Ectodermal cell (in vitro differentiated cells): ENCODE results near the gene SFXN3.
A peak's percentile ranks its signal among the peaks of the same experiment; 100 is the strongest.

Experiments used
- H3K27ac ChIP-seq: 2 replicates; pipeline ENCODE4 v1.7.0; 2013; ENCODE audit warnings: mild to moderate bottlenecking, low read depth, low read length; ENCODE audit not compliant: insufficient read depth, poor library complexity, severe bottlenecking
- H3K27me3 ChIP-seq: 2 replicates; pipeline ENCODE4 v1.7.0; 2013; ENCODE audit warnings: mild to moderate bottlenecking, low read length; ENCODE audit not compliant: insufficient read depth, control insufficient read depth, poor library complexity, severe bottlenecking
- H3K36me3 ChIP-seq: one replicate; pipeline ENCODE4 v1.7.0; 2013; ENCODE audit warnings: low read length; ENCODE audit not compliant: control insufficient read depth, insufficient read depth
- H3K4me1 ChIP-seq: one replicate; pipeline ENCODE4 v1.7.0; 2013; ENCODE audit warnings: low read length; ENCODE audit not compliant: control insufficient read depth, insufficient read depth
- H3K4me3 ChIP-seq: 2 replicates; pipeline ENCODE4 v1.7.0; 2013; ENCODE audit warnings: low read depth, low read length, control low read depth; ENCODE audit not compliant: insufficient read depth
- H3K9me3 ChIP-seq: 2 replicates; pipeline ENCODE4 v1.7.0; 2013; ENCODE audit warnings: mild to moderate bottlenecking, low read length, moderate library complexity; ENCODE audit not compliant: control insufficient read depth
- WGBS, 2 experiments: methylation state at CpG; one replicate each; pipeline ENCODE4 v1.1.7; 2013; ENCODE audit warnings: missing lambda C conversion rate in 2 of 2; 5-methylcytosine and 5-hydroxymethylcytosine counted together

SFXN3 gene

GRCh38 chr10:101016814-101017213, 14.2 kb upstream of the SFXN3 start:
- H3K27me3 ChIP-seq: peaks cover 59% of the 10 kb centered on the region

GRCh38 chr10:101018118-101018599, 12.9 kb upstream of the SFXN3 start:
- Histone ChIP-seq H3K27ac (no peak overlapping the region), H3K4me1 (peaks cover 14% of the 10 kb centered on the region), H3K4me3 (no peak overlapping the region), H3K36me3 (no peaks in the 10 kb centered on the region), H3K9me3 (no peaks in the 10 kb centered on the region), H3K27me3 (peaks cover 59% of the 10 kb centered on the region)
- 12 to 14% methylated on average over 20 of the region's 20 CpGs for WGBS, 2 experiments

More at GRCh38 chr10:101016814-101017213, 14.2 kb upstream of the SFXN3 start:
- Histone ChIP-seq H3K9me3 (no peaks in the 10 kb centered on the region), H3K4me3 (no peak overlapping the region), H3K27ac (no peak overlapping the region), H3K4me1 (peaks cover 14% of the 10 kb centered on the region), H3K36me3 (no peaks in the 10 kb centered on the region)
- 56 to 65% methylated on average over 5 of the region's 5 CpGs for WGBS, 2 experiments

GRCh38 chr10:101018600-101019439, 12.2 kb upstream of the SFXN3 start:
- WGBS, 2 experiments: 8 to 9% methylated on average over 45 of the region's 45 CpGs
- Histone ChIP-seq H3K36me3 (no peaks in the 10 kb centered on the region), H3K4me3 (peak overlapping the region; percentile 9), H3K27me3 (peaks cover 59% of the 10 kb centered on the region), H3K9me3 (no peaks in the 10 kb centered on the region), H3K4me1 (peaks cover 14% of the 10 kb centered on the region), H3K27ac (no peak overlapping the region)

- H3K4me1 ChIP-seq: peaks cover 14% of the 10 kb centered on the region
- no peaks in the 10 kb centered on the region for H3K9me3 ChIP-seq
- no peaks in the 10 kb centered on the region for H3K36me3 ChIP-seq
- no peak overlapping the region for H3K4me3 ChIP-seq
- H3K27me3 ChIP-seq: peaks cover 59% of the 10 kb centered on the region
- 45 to 47% methylated on average over 2 of the region's 2 CpGs for WGBS, 2 experiments
- H3K27ac ChIP-seq: no peak overlapping the region
Measured at GRCh38 chr10:101019440-101019703, 11.7 kb upstream of the SFXN3 start.

- Histone ChIP-seq H3K9me3 (no peaks in the 10 kb centered on the region), H3K4me3 (no peak overlapping the region), H3K27me3 (peaks cover 49% of the 10 kb centered on the region), H3K4me1 (peaks cover 14% of the 10 kb centered on the region), H3K27ac (no peak overlapping the region), H3K36me3 (no peaks in the 10 kb centered on the region)
- WGBS, 2 experiments: 81 to 84% methylated on average over 10 of the region's 10 CpGs
Measured at GRCh38 chr10:101020427-101021075, 10.5 kb upstream of the SFXN3 start.

- Histone ChIP-seq H3K27me3 (peaks cover 44% of the 10 kb centered on the region), H3K4me3 (no peak overlapping the region), H3K4me1 (peaks cover 12% of the 10 kb centered on the region), H3K36me3 (no peaks in the 10 kb centered on the region), H3K9me3 (no peaks in the 10 kb centered on the region), H3K27ac (no peak overlapping the region)
- 89 to 94% methylated on average over 4 of the region's 4 CpGs for WGBS, 2 experiments
Measured at GRCh38 chr10:101021239-101021638, 9.8 kb upstream of the SFXN3 start.

- no peaks in the 10 kb centered on the region for H3K36me3 ChIP-seq
- 89 to 90% methylated on average over 11 of the region's 11 CpGs for WGBS, 2 experiments
- H3K27ac ChIP-seq: no peak overlapping the region
- no peaks in the 10 kb centered on the region for H3K9me3 ChIP-seq
- H3K4me1 ChIP-seq: peaks cover 9% of the 10 kb centered on the region
- H3K27me3 ChIP-seq: peaks cover 39% of the 10 kb centered on the region
- H3K4me3 ChIP-seq: no peak overlapping the region
Measured at GRCh38 chr10:101021692-101022251, 9.3 kb upstream of the SFXN3 start.

- Histone ChIP-seq H3K27ac (no peak overlapping the region), H3K9me3 (no peaks in the 10 kb centered on the region), H3K36me3 (no peaks in the 10 kb centered on the region), H3K4me1 (peaks cover 9% of the 10 kb centered on the region), H3K27me3 (peaks cover 25% of the 10 kb centered on the region), H3K4me3 (no peak overlapping the region)
- WGBS, 2 experiments: 94 to 96% methylated on average over 14 of the region's 15 CpGs
Measured at GRCh38 chr10:101022967-101023705, 7.9 kb upstream of the SFXN3 start.

GRCh38 chr10:101027106-101027720, 3.8 kb upstream of the SFXN3 start:
- Histone ChIP-seq H3K36me3 (no peaks in the 10 kb centered on the region), H3K4me1 (peaks cover 38% of the 10 kb centered on the region), H3K27me3 (peaks cover 33% of the 10 kb centered on the region), H3K4me3 (no peak overlapping the region), H3K27ac (no peak overlapping the region), H3K9me3 (no peaks in the 10 kb centered on the region)
- 83 to 84% methylated on average over 9 to 10 of the region's 10 CpGs for WGBS, 2 experiments
